HCT116 (cell line): ENCODE results near the gene LRRC8B. TPM values are rescaled to one million over a fixed set of nuclear protein-coding genes. Genes with fewer than 3 reads are reported as not detected.

Experiments used
- ATAC-seq: fragments of 200-7000 bp; cut with Tn5 transposase; 2 replicates; pipeline ENCODE4 v1.9.1; 2020; ENCODE audit warnings: mild to moderate bottlenecking, moderate library complexity
- BruUV-seq: library from RNA; stranded (reverse); fragments of 400-500 nt; replicated peaks from 2 replicates; lab custom pipeline; 2021; lab: Mats Ljungman, UMichigan
- CTCF ChIA-PET: fragments of 300-600 bp; sonication (Branson Sonifier 250); formaldehyde crosslinking; loops from one replicate; lab custom pipeline; 2021; ENCODE audit warnings: antibody characterized with exemption; lab: Charles Lee
- POLR2A ChIA-PET: fragments of 300-600, 350-600 bp; sonication (Branson Sonifier 250); formaldehyde crosslinking; loops from one replicate; lab custom pipeline; 2021; ENCODE audit warnings: antibody characterized with exemption; lab: Charles Lee
- RAD21 ChIA-PET, 2 experiments: fragments of 300-600 bp; sonication (Branson Sonifier 250); formaldehyde crosslinking; loops; one replicate each; lab custom pipeline; 2023; ENCODE audit warnings: low total read pairs in 2 of 2; ENCODE audit not compliant: uncharacterized antibody in 2 of 2, unreplicated experiment in 2 of 2, low non-redundant PET in 1 of 2; lab: Charles Lee
- DNase-seq: peaks from one replicate; pipeline ENCODE4 v3.0.0-alpha.2; 2010; ENCODE audit warnings: low read depth, low spot score
- H2AFZ ChIP-seq: fragments of 200-600 bp; shearing (Covaris generic), sonication (generic); 2 replicates; pipeline ENCODE4 v1.6.1; 2017; ENCODE audit warnings: low read depth, mixed run types, mixed read lengths, antibody characterized with exemption, low read length; ENCODE audit not compliant: poor library complexity, severe bottlenecking
- H3K27ac ChIP-seq: 2 replicates; pipeline ENCODE4 v1.5.1; 2012; ENCODE audit warnings: low read depth, low read length
- H3K27me3 ChIP-seq: fragments of 200-600 bp; sonication (generic); 2 replicates; pipeline ENCODE4 v1.6.1; 2016; ENCODE audit warnings: mixed run types, low read length, mixed read lengths; ENCODE audit not compliant: insufficient read depth
- H3K36me3 ChIP-seq, 2 experiments: fragments of 200-500 bp in 1 of 2; fragments of 200-600 bp in 1 of 2; sonication (Bioruptor generic) in 1 of 2; sonication (generic) in 1 of 2; 2 replicates each; pipeline versions ENCODE4 v1.5.1 to v1.6.1; 2014 to 2016; ENCODE audit warnings: low read length in 2 of 2, inconsistent platforms in 1 of 2, mixed read lengths in 1 of 2, mixed run types in 1 of 2; ENCODE audit not compliant: insufficient read depth in 2 of 2, control insufficient read depth in 1 of 2
- H3K4me1 ChIP-seq, 2 experiments: fragments of 200-600 bp in 1 of 2; sonication (generic) in 1 of 2; 2 replicates each; pipeline versions ENCODE4 v1.5.1 to v1.6.1; 2012 to 2017; ENCODE audit warnings: low read length in 2 of 2, inconsistent platforms in 1 of 2, mild to moderate bottlenecking in 1 of 2, mixed read lengths in 1 of 2, mixed run types in 1 of 2, moderate library complexity in 1 of 2; ENCODE audit not compliant: insufficient read depth in 2 of 2, control insufficient read depth in 1 of 2
- H3K4me2 ChIP-seq: fragments of 200-600 bp; sonication (generic); 2 replicates; pipeline ENCODE4 v1.6.1; 2017; ENCODE audit warnings: mixed run types, low read length, mixed read lengths
- H3K4me3 ChIP-seq, 2 experiments: fragments of 200-600 bp in 1 of 2; sonication (generic) in 1 of 2; replicated peaks in 1 of 2; 2 replicates each; pipeline ENCODE4 v1.5.1; 2011 to 2016; ENCODE audit warnings: low read length in 2 of 2, control low read depth in 1 of 2, low read depth in 1 of 2, mild to moderate bottlenecking in 1 of 2, mixed read lengths in 1 of 2, mixed run types in 1 of 2
- H3K79me2 ChIP-seq: fragments of 200-600 bp; sonication (generic); 2 replicates; pipeline ENCODE4 v1.6.1; 2017; ENCODE audit warnings: mild to moderate bottlenecking, mixed run types, low read length, moderate library complexity, mixed read lengths; ENCODE audit not compliant: insufficient read depth
- H3K9ac ChIP-seq: fragments of 200-600 bp; sonication (generic); 2 replicates; pipeline ENCODE4 v1.6.1; 2016; ENCODE audit warnings: low read length, mixed read lengths
- H3K9me2 ChIP-seq: fragments of 200-600 bp; sonication (generic), shearing (Covaris generic); 2 replicates; pipeline ENCODE4 v1.6.1; 2017; ENCODE audit warnings: mixed run types, mild to moderate bottlenecking, moderate library complexity; ENCODE audit not compliant: insufficient read depth
- H3K9me3 ChIP-seq, 2 experiments: fragments of 200-500 bp in 1 of 2; fragments of 200-600 bp in 1 of 2; sonication (Bioruptor generic) in 1 of 2; sonication (generic) in 1 of 2; 2 replicates each; pipeline ENCODE4 v1.6.1; 2014 to 2017; ENCODE audit warnings: low read length in 2 of 2, mixed read lengths in 2 of 2, inconsistent platforms in 1 of 2, low read depth in 1 of 2, mild to moderate bottlenecking in 1 of 2, mixed run types in 1 of 2, moderate library complexity in 1 of 2; ENCODE audit not compliant: control insufficient read depth in 1 of 2, insufficient read depth in 1 of 2
- H4K20me1 ChIP-seq: fragments of 200-600 bp; sonication (generic), shearing (Covaris generic); 2 replicates; pipeline ENCODE4 v1.6.1; 2017; ENCODE audit warnings: mixed run types, mild to moderate bottlenecking, moderate library complexity; ENCODE audit not compliant: insufficient read depth
- CEBPB ChIP-seq: IDR thresholded peaks from 2 replicates; pipeline ENCODE4 v1.6.1; 2012; ENCODE audit warnings: low read depth
- ELF1 ChIP-seq: IDR thresholded peaks from 2 replicates; pipeline ENCODE4 v1.6.1; 2012; ENCODE audit warnings: low read depth, borderline replicate concordance
- EZH2phosphoT487 ChIP-seq: fragments of 200-600 bp; IDR thresholded peaks from 2 replicates; pipeline ENCODE4 v1.6.1; 2018; ENCODE audit warnings: antibody characterized with exemption, borderline replicate concordance
- JUND ChIP-seq: IDR thresholded peaks from 2 replicates; pipeline ENCODE4 v1.6.1; 2012
- SIN3A ChIP-seq: IDR thresholded peaks from 2 replicates; pipeline ENCODE4 v1.6.1; 2012; ENCODE audit warnings: low read depth
- TCF7L2 ChIP-seq: IDR thresholded peaks from 2 replicates; pipeline ENCODE4 v1.7.0; 2011; ENCODE audit warnings: borderline replicate concordance, inconsistent platforms; ENCODE audit not compliant: insufficient read depth, insufficient read length; ENCODE audit errors: extremely low read depth
- ZFX ChIP-seq: fragments of 450-650 bp; IDR thresholded peaks from 2 replicates; pipeline ENCODE4 v1.6.1; 2017
- intact Hi-C: fragments of 100-400 bp; cut with micrococcal nuclease; formaldehyde crosslinking; loops from 2 replicates; pipeline ENCODE4 v1.10.0; 2022
- total RNA-seq: library from RNA; stranded (reverse); gene quantifications from one replicate; pipeline ENCODE4 v1.2.1, GENCODE V29; 2021; ENCODE audit not compliant: unreplicated experiment
- TF ChIP-seq, protein P1 (sequence below): IDR thresholded peaks from 2 replicates; pipeline ENCODE4 v1.6.1; 2011; ENCODE audit warnings: mild to moderate bottlenecking, low read length, moderate library complexity; ENCODE audit not compliant: insufficient replicate concordance; ENCODE audit errors: extremely low read depth
- TF ChIP-seq, protein P2 (sequence below), 3 experiments: fragments of 200-600 bp in 1 of 3; sonication (generic) in 1 of 3; IDR thresholded peaks in 2 of 3; conservative IDR thresholded peaks in 1 of 3; 2 replicates each; pipeline ENCODE4 v1.5.1; 2012 to 2017; ENCODE audit warnings: low read depth in 2 of 3, low read length in 2 of 3, antibody characterized with exemption in 1 of 3, borderline replicate concordance in 1 of 3, control low read depth in 1 of 3, mild to moderate bottlenecking in 1 of 3, mixed read lengths in 1 of 3, mixed run types in 1 of 3, moderate library complexity in 1 of 3; ENCODE audit not compliant: insufficient read depth in 1 of 3

The LRRC8B gene
- total RNA-seq, 1 experiment from 2014 or later, result 17.9 TPM

DNA sequence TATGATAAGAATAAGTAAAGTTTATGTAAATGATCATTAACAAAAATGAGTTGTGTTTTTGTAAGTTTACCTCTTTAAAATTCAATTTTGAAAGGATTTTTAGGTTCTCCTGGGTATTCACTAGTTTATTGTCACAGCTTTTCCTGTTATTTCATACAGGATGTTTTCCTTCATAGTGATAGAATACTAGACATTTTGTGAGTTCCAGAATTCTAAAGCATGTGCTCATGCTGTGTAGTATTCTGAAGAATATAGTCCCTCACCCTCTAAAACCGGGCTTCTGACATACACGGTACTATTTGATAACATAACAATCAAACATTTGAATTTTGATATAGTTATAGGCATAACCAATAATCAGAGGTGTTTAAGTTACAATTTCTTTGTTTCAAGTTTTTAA lies 118.9 kb downstream of the LRRC8B start:
- Histone ChIP-seq H2AFZ (no peak overlapping the region), H3K27ac (no peak overlapping the region), H3K4me2 (no peak overlapping the region), H3K9me2 (no peaks in the 10 kb centered on the region), H4K20me1 (no peaks in the 10 kb centered on the region), H3K79me2 (peaks cover 19% of the 10 kb centered on the region), H3K4me3 (no peak overlapping the region), H3K27me3 (no peaks in the 10 kb centered on the region), H3K4me1 (no peaks in the 10 kb centered on the region), H3K9me3 (no peaks in the 10 kb centered on the region), H3K9ac (no peak overlapping the region), H3K36me3 (no peaks in the 10 kb centered on the region)
- DNase-seq, result no peak
- BruUV-seq, result no TSS peak
- intact Hi-C loops, result no loop called here
- ChIA-PET POLR2A (no interaction called here), CTCF (no interaction called here), RAD21 (no interaction called here)
- ATAC-seq, result no peak
- TF ChIP-seq, protein P1, sequence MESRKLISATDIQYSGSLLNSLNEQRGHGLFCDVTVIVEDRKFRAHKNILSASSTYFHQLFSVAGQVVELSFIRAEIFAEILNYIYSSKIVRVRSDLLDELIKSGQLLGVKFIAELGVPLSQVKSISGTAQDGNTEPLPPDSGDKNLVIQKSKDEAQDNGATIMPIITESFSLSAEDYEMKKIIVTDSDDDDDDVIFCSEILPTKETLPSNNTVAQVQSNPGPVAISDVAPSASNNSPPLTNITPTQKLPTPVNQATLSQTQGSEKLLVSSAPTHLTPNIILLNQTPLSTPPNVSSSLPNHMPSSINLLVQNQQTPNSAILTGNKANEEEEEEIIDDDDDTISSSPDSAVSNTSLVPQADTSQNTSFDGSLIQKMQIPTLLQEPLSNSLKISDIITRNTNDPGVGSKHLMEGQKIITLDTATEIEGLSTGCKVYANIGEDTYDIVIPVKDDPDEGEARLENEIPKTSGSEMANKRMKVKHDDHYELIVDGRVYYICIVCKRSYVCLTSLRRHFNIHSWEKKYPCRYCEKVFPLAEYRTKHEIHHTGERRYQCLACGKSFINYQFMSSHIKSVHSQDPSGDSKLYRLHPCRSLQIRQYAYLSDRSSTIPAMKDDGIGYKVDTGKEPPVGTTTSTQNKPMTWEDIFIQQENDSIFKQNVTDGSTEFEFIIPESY, result no peak
- no peak for TF ChIP-seq ELF1
- no peak for TF ChIP-seq ZFX
- no peak for TF ChIP-seq TCF7L2
- TF ChIP-seq EZH2phosphoT487, result no peak
- no peak for TF ChIP-seq SIN3A
- TF ChIP-seq CEBPB, result no peak
- TF ChIP-seq, protein P2, sequence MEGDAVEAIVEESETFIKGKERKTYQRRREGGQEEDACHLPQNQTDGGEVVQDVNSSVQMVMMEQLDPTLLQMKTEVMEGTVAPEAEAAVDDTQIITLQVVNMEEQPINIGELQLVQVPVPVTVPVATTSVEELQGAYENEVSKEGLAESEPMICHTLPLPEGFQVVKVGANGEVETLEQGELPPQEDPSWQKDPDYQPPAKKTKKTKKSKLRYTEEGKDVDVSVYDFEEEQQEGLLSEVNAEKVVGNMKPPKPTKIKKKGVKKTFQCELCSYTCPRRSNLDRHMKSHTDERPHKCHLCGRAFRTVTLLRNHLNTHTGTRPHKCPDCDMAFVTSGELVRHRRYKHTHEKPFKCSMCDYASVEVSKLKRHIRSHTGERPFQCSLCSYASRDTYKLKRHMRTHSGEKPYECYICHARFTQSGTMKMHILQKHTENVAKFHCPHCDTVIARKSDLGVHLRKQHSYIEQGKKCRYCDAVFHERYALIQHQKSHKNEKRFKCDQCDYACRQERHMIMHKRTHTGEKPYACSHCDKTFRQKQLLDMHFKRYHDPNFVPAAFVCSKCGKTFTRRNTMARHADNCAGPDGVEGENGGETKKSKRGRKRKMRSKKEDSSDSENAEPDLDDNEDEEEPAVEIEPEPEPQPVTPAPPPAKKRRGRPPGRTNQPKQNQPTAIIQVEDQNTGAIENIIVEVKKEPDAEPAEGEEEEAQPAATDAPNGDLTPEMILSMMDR (IDR thresholded peaks at IDR 0.05 in 2 of 3, conservative IDR thresholded peaks at IDR 0.05 in 1 of 3; ENCODE audit: borderline replicate concordance in 1 of 3, insufficient read depth in 1 of 3, low read depth in 2 of 3, low read length in 2 of 3), result no peak
- no peak for TF ChIP-seq JUND
